GM19397 (cell line): ENCODE results near the gene RPL13A.

Experiments used
- ATAC-seq: cut with Tn5 transposase; IDR thresholded peaks from one replicate; pipeline ENCODE4 v1.9.1; 2021; ENCODE audit warnings: mild to moderate bottlenecking, moderate library complexity; ENCODE audit not compliant: unreplicated experiment

The RPL13A gene

DNA sequence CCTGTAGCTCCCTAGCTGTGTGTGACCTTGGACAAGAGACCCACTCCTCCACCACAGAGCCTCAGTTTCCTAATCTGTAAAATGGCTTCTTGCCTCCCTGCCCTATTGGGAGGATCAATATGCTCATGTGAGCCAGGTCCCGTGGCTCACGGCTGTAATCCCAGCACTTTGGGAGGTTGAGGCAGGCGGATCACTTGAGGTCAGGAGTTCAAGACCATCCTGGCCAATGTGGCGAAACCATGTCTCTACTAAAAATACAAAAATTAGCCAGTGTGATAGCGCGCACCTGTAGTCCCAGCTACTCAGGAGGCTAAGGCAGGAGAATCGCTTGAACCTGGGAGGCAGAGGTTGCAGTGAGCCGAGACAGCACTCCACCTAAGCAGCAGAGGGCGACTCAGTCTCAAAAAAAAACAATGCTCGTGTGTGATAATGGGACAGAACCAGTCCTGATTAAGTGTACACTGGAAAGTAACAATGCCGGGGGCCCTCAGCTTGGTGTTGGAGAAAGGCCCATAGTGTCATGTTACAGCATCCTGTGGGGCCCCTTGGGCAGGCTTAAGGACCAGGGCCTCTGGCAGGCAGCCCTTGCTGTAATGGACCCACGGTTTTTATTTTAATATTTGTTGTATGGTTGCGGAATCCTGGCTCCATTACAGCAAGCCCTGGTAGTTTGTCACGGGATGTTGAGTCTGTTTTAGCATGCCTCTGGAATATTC lies 15.6 kb downstream of the RPL13A start:
- ATAC-seq: no peak

DNA sequence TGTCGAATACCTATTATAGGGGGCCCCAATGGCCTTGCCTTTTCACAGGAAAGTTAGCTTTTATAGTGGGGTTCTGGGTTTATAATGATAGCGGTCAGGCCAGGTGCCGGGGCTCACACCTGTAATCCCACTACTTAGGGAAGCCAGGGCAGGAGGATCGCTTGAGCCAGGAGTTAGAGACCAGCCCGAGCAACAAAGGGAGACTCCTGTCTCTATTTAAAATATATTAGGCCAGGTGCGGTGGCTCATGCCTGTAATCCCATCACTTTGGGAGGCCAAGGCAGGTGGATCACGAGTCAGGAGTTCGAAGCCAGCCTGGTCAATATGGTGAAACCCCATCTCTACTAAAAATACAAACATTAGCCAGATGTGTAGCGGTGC lies 16.2 kb downstream of the RPL13A start:
- ATAC-seq: no peak

DNA sequence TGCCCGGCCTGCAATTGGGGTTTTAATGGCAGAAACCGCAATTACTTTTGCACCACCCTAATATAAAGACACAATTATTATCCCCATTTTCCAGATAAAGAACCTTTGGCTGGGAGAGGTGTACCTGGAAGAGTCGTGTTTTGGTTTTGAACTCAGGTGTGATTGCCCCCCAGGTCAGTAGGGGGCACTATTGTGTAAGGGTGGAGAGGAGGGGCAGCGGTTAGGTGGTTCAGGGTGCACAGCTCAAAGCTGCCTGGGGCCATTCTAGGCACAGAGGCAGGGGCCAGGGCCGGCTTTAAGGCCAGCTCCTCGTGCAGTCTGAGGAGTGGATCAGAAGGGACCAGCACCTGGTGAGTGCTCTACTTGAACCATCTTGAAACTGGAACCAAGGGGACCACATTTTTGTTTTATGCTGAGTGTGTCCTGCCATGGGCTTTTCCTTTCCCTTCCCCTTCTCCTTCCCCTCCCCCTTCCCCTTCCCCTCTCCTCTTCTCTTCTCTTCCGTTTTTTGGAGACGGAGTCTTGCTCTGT lies 19.2 kb downstream of the RPL13A start:
- no peak for ATAC-seq

DNA sequence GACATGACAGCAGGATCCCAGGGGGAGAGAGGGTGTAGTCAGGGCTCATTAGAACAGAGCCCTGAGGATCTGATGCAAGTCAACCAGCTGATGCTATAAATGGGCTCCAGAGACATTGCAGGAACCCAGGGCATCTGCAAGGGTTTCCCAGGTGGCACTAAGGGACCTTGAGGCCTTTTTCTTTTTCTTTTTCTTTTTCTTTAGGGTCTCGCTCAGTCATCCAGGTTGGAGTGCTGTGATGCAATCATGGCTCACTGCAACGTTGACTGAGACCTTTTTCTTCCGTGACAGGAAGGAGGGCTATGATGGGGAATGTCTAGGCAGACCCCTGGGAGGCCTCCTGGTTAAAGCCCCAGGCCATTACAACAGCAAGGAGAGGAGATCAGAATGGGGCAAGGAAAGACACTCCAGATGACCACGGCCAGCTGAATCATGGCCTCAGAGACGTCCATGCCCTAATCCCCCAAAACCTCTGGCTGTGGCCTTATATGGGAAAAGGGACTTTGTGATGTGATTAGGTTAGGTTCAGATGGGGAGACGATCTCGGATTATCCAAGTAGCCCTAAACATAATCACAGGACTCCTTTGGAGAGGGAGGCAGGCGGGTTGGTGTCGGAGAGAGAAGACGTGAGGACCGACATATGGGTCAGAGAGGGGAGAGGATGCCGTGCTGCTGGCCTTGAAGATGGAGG lies 20.5 kb downstream of the RPL13A start:
- no peak for ATAC-seq

DNA sequence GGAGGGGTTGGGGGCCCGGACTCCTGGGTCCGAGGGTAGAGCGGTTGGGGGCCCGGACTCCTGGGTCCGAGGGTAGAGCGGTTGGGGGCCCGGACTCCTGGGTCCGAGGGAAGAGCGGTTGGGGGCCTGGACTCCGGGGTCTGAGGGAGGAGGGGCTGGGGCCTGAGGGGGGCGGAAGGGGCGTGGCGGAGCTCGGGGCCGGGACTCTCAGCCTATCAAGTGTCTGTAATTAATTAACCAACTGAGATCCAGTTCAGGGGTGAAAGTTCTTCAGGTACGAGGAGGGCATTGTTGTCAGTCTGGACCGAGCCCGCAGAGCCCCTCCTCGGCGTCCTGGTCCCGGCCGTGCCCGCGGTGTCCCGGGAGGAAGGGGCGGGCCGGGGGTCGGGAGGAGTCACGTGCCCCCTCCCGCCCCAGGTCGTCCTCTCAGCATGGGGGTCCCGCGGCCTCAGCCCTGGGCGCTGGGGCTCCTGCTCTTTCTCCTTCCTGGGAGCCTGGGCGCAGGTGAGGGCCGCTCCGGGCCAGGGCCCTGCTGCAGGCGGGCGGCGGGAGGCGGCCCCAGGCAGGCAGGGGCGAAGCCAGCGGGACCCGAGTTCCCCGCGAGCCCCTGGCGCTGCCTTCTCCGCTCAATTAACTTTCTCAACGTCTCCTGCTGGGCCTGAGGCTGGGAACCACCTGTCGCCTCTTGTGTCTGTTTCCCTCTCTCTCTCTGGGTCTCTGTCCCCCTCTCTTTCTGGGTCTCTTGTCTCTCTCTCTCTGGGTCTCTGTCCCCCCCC lies 25.8 kb downstream of the RPL13A start:
- no peak for ATAC-seq

DNA sequence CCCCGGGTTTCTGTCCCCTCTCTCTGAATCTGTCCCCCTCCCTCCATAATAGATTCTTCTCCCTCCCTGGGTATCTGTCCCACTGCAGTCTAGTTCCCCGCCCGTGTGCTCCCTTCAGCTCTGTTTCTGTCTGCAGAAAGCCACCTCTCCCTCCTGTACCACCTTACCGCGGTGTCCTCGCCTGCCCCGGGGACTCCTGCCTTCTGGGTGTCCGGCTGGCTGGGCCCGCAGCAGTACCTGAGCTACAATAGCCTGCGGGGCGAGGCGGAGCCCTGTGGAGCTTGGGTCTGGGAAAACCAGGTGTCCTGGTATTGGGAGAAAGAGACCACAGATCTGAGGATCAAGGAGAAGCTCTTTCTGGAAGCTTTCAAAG lies 26.3 kb downstream of the RPL13A start:
- ATAC-seq: no peak

DNA sequence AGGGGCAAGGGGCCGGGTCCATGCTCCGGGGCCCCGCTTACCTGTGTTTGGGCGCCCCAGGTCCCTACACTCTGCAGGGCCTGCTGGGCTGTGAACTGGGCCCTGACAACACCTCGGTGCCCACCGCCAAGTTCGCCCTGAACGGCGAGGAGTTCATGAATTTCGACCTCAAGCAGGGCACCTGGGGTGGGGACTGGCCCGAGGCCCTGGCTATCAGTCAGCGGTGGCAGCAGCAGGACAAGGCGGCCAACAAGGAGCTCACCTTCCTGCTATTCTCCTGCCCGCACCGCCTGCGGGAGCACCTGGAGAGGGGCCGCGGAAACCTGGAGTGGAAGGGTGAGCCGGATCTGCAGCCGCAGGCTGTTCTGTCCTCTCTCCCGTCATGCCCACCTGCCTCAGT lies 26.7 kb downstream of the RPL13A start:
- no peak for ATAC-seq

DNA sequence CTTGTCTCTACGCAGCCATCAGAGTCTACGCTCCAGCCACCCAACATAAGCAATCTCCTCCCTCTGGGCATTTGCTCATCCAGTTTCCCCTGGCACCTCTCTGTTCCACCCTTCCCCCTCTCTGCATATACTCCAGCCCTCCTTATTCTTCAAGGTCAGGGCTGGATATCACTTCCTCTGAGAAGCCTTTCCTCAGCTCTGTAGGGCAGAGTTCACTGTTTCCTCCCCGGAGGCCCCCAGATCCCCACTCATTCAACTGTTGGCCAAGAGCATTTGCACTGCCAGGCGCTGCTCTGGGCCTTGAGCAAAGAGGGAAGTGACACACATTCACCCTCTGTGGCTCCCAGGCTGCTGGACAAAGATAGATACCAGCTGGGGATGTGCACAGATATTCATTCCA lies 28.4 kb downstream of the RPL13A start:
- ATAC-seq: no peak

DNA sequence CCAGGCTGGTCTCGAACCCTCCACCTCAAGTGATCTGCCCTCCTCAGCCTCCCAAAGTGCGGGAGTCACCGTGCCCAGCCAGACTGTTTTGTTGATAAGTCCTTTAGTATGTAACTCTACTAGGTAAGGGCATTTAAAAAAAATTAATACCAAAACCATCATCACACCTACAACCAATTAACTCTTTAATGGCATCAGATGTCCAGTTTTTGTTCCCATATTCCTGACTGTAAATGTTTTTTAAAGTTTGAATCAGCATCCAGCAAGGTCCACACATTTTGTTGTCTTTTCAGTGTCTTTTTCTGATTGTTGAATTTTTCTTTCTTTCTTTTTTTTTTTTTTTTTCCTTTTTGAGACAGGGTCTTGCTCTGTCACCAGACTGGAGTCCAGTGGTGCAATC lies 30.6 kb downstream of the RPL13A start:
- no peak for ATAC-seq

DNA sequence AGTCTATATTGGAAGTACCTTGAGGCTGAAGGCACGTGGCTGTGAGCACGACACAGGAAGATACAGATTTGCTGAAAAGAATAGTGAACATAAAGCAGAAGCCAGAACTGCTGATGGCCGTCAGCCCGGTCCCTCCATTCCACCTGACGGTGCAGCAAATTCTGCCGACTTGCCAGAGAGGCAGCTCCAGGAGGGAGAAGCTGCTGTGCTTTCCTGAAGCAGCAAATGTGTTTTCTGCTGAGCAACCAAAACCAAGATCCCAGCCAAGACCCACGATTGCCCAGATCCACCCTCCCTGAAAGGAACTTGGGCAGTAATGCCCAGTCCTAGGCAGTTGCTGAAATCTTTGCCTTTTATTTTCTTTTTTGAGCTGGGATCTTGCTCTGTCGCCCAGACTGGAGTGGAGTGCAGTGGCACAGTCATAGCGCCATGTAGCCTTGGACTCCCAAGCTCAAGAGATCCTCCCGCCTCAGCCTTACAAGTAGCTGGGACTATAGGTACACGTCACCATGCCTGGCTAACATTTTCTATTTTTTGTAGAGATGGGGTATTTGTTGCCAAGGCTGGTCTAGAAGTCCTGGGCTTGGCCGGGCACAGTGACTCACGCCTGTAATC lies 33.4 kb downstream of the RPL13A start:
- ATAC-seq: no peak

DNA sequence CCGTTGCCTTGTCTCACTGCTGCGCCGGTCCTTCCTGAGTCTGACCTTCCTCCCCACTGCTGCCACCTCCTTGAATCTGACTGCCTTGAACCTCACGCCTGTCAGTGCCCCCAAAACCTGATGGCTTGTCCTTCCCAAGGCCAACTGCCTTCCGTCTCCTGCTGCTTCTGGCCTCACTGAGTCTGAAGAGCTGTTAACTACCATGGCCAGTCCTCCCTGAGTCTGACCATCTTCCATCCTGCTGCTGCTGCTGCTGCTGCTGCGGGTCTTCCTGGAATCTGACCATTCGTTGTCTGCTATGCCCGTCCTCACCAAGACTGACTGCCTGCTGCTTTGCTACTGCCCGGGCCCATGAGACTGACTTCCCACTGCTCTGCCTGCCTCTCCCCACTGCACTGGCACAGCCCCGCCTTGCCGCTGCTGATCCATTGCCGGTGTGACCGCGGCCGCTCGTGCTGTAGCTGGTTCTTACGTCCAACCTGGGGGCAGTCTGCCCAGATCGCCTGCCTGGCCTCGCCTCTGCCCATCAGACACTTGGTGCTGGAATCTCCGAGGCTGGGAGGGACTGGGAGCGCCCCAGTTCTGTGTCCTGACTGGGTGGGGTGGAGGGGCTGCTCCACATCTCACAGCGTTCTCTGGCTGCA lies 37.5 kb downstream of the RPL13A start:
- ATAC-seq: no peak

DNA sequence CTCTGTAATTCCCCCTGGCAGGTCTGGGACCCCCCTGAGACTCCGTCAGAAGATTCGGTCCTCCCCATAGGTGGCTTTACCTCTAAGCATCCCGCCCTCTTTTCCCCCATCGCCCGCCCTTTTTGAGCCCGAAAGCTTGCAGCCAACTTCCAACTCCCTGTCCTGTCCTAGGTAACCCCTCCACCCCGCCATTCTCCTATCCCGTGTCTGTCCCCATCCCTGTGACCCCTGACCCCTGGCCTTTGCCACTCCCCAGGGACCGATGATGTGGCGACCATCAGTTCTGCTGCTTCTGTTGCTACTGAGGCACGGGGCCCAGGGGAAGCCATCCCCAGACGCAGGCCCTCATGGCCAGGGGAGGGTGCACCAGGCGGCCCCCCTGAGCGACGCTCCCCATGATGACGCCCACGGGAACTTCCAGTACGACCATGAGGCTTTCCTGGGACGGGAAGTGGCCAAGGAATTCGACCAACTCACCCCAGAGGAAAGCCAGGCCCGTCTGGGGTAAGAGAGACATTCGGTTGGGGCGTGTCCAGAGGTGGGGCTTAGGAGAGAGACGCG lies 40.9 kb downstream of the RPL13A start:
- no peak for ATAC-seq

DNA sequence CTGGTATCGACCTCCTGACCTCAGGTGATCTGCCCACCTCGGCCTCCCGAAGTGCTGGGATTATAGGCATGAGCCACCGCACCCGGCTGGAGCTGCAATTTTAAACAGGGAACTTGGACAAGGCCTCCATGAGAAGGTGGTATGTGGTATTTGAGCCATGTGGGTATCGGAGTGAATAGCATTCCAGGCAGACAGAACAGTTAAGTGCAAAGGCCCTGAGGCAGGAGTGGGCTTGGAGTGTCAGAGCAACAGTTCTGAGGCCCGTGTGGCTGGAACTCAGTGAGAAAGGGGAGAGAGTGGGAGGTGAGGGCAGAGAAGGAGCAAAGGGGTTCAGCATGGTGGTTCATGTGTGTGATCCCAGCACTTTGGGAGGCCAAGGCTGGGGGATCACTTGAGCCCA lies 43.3 kb downstream of the RPL13A start:
- no peak for ATAC-seq

DNA sequence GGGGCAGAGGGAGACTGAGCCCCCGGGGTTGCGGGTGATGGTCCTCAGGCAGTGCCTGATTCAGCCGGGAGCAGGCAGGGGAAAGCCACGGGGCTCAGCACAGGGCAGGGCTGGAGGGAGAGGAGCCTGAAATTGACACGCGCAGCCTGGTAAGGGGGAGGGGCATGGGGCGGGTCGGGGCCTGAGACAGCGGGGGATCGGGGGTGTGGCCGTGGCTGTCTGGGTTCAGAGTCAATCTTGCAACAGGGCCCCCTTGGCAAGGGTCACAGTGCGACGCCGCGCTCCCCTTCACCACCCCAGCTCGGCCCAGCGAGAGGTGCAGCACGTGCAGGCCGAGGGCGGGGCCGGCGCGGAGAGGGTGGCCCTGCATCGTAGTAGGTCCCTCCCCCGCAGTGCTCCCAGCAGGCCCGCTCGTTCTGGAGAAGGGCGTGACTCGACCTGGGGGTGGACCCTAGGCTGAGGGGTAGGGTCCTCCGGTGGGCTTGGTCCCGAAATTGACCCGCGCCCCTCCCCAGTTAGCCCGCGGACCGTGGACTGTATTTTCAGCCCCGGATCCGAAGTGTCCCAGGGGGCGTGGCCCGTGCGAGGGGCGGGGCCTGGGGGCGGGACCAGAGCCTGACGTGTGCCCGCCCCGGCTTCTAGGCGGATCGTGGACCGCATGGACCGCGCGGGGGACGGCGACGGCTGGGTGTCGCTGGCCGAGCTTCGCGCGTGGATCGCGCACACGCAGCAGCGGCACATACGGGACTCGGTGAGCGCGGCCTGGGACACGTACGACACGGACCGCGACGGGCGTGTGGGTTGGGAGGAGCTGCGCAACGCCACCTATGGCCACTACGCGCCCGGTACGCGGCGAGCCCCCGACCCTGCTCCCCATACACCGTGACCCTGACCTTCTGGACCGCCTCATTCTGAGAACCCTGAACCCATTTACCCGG lies 46.4 kb downstream of the RPL13A start:
- ATAC-seq: peak; percentile 68

DNA sequence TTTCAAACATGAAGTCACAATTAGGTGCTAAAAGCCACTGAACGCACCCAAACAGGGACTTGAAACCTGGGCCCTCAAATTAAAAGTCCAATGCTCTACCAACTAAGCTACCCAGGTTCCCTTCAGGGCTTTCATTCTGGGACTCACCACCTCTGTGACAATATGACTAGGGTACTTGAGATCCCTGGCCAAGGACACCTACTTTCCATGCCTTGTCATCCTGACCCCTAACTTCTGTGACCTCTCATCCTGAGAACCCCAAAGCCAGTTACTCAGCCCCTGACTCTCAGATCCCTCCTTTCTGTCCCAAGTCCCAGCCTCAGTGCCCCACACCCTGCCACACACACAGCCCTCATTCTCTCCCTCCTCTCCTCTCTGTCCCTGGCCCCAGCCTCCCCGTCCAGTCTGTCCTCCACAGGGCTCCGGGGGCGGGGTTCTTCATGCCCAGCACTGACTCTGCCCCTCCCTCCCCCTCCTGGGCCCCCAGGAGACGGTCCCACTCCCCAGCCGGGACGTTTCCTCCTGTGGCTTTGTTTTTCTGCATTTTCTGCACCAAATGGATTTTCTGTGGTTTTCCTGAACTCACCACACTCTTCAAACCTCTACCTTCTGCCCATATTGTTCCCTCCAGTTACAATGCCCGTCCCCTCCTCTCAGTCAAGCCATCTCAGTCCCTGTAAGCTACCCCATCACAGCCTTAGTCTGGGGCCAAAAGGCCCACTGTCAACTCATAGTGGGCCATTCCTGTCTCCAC lies 47.4 kb downstream of the RPL13A start:
- no peak for ATAC-seq

DNA sequence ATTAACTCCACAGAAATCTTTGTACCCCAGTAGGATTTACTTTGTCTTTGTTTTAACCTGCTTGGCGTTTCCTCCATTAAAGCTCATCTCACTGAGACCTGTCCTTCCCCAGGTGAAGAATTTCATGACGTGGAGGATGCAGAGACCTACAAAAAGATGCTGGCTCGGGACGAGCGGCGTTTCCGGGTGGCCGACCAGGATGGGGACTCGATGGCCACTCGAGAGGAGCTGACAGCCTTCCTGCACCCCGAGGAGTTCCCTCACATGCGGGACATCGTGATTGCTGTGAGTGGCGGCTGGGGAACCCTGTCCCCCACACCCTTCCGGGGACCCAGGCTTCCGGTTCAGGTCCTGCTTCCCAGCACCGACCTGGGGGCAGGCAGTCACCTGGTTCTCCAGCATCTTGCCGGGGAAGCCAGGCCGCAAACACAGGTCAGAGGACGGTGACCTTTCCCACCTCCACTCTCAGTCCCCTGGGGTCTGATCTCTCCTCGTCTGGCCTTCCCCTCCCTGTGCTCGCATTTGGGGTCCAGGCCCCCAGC lies 49.6 kb downstream of the RPL13A start:
- no peak for ATAC-seq

DNA sequence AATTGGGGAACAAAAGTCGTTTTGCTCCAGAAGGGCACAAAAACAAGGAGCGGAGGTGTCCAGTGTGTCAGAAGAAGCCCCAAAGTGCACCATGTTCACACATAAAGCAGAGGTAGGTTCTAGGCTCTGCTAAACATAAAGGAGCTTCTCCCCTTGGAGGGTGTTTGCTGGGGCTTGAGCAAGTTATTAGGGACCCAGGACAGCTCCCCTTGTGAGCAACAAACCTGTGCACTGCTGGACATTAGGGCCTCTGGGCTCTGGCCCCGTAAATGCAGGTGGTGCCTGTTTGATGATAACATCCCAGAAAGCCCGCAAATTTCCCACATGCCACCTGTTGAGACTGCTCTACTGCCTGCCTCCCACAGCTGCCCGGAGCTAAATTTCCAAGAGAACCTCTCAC lies 51.2 kb downstream of the RPL13A start:
- no peak for ATAC-seq

DNA sequence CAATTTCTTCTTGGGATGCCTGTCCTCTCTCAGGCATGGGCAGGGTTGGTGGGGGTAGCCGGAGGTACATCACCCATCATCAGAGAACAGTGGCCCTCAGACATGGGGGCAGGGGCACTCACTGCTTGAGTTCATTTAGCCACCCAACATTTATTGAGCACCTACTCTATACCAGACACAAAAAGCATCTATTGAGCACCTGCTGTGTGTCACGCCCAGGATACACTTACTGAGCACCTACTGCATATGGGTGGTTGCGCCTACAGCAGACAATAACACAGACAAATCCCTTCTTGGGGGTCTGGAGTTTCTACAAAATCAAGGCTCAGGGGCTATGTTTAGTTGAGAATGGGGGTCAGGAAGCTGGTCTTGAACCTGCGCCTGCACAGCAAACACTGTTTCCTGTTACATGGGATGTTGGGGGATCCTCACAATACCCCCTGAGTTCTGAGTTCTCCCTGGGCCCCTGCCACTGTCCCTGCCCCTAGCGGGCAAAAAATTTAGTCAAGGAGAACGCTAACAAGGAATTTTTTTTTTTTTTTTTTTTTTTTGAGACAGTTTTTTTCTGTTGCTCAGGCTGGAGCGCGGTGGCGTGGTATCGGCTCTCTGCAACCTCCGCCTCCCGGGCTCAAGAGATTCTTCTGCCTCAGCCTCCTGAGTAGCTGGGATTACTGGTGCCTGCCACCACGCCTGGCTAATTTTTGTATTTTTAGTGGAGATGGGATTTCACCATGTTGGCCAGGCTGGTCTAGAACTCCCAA lies 52.0 kb downstream of the RPL13A start:
- no peak for ATAC-seq
